ENCODE measurements around the gene PROZ.
"Not testable (repeated sequence)": the region's sequence is repeated elsewhere in the genome, so short reads cannot be mapped to it uniquely, and the experiment has no call there.

Gene PROZ

GRCh38 chr13:113157929-113158747 is at the start of gene PROZ:
TSS of gene PROZ (plus strand) at chr13:113158648. CDS start at chr13:113158661, 13 bp downstream.
- DNase-seq (ENCODE audit: low read depth in 2 of 2) = no peak

- no peak for DNase-seq (ENCODE audit: low read depth in 2 of 2)
Observed at GRCh38 chr13:113109151-113110047, 49.0 kb upstream of the PROZ start.

GRCh38 chr13:113110048-113110851 is 48.2 kb upstream of the PROZ start:
- DNase-seq (ENCODE audit: low read depth in 2 of 2) = no peak

GRCh38 chr13:113110852-113111315 is 47.6 kb upstream of the PROZ start:
- no peak for DNase-seq (ENCODE audit: low read depth in 2 of 2)

- not testable (repeated sequence) for DNase-seq (ENCODE audit: low read depth in 2 of 2)
Observed at GRCh38 chr13:113111821-113112220, 46.6 kb upstream of the PROZ start.

- not testable (repeated sequence) for DNase-seq (ENCODE audit: low read depth in 2 of 2)
Observed at GRCh38 chr13:113112475-113112874, 46.0 kb upstream of the PROZ start.

GRCh38 chr13:113112893-113113845 is 45.3 kb upstream of the PROZ start:
- no peak for DNase-seq (ENCODE audit: low read depth in 2 of 2)

- no peak for DNase-seq (ENCODE audit: low read depth in 2 of 2)
Observed at GRCh38 chr13:113113846-113114271, 44.6 kb upstream of the PROZ start.

- DNase-seq (ENCODE audit: low read depth in 2 of 2) = no peak
Observed at GRCh38 chr13:113114511-113115362, 43.7 kb upstream of the PROZ start.

- DNase-seq (ENCODE audit: low read depth in 2 of 2) = no peak
Observed at GRCh38 chr13:113115363-113116205, 42.9 kb upstream of the PROZ start.

- no peak for DNase-seq (ENCODE audit: low read depth in 2 of 2)
Observed at GRCh38 chr13:113116206-113116800, 42.1 kb upstream of the PROZ start.

- no peak for DNase-seq (ENCODE audit: low read depth in 2 of 2)
Observed at GRCh38 chr13:113116871-113117271, 41.6 kb upstream of the PROZ start.

- no peak for DNase-seq (ENCODE audit: low read depth in 2 of 2)
Observed at GRCh38 chr13:113117335-113117872, 41.0 kb upstream of the PROZ start.

- DNase-seq (ENCODE audit: low read depth in 2 of 2) = no peak
Observed at GRCh38 chr13:113117911-113118260, 40.6 kb upstream of the PROZ start.

- no peak for DNase-seq (ENCODE audit: low read depth in 2 of 2)
Observed at GRCh38 chr13:113118261-113119021, 40.0 kb upstream of the PROZ start.

GRCh38 chr13:113119166-113119821 is 39.2 kb upstream of the PROZ start:
- DNase-seq (ENCODE audit: low read depth in 2 of 2) = no peak

GRCh38 chr13:113119822-113120189 is 38.6 kb upstream of the PROZ start:
- no peak for DNase-seq (ENCODE audit: low read depth in 2 of 2)
